NB4 (cell line): Measurements from ENCODE around the gene AQP7.
A peak's percentile ranks its signal among the peaks of the same experiment; 100 is the strongest.
"Not testable (repeated sequence)": the region's sequence is repeated elsewhere in the genome, so short reads cannot be mapped to it uniquely, and the experiment has no call there.

Experiments
- DNase-seq: peaks from one replicate; pipeline ENCODE4 v3.0.0; 2010; ENCODE audit warnings: low read depth
- H3K4me3 ChIP-seq: one replicate; pipeline ENCODE4 v1.5.1; 2011; ENCODE audit warnings: mild to moderate bottlenecking, low read depth, low read length, moderate library complexity
- MYC ChIP-seq: IDR thresholded peaks from 2 replicates; pipeline ENCODE4 v1.6.1; 2011; ENCODE audit warnings: low read depth, low read length
- POLR2A ChIP-seq: IDR thresholded peaks from 2 replicates; pipeline ENCODE4 v1.6.1; 2011; ENCODE audit warnings: mild to moderate bottlenecking; ENCODE audit not compliant: insufficient read length; ENCODE audit errors: extremely low read depth
- TF ChIP-seq, protein P1 (sequence below): IDR thresholded peaks from 2 replicates; pipeline ENCODE4 v1.6.1; 2011; ENCODE audit warnings: low read depth, low read length
- TF ChIP-seq, protein P2 (sequence below): IDR thresholded peaks from one replicate; pipeline ENCODE4 v1.5.1; 2012; ENCODE audit warnings: low read depth, low read length

AQP7 gene

DNA sequence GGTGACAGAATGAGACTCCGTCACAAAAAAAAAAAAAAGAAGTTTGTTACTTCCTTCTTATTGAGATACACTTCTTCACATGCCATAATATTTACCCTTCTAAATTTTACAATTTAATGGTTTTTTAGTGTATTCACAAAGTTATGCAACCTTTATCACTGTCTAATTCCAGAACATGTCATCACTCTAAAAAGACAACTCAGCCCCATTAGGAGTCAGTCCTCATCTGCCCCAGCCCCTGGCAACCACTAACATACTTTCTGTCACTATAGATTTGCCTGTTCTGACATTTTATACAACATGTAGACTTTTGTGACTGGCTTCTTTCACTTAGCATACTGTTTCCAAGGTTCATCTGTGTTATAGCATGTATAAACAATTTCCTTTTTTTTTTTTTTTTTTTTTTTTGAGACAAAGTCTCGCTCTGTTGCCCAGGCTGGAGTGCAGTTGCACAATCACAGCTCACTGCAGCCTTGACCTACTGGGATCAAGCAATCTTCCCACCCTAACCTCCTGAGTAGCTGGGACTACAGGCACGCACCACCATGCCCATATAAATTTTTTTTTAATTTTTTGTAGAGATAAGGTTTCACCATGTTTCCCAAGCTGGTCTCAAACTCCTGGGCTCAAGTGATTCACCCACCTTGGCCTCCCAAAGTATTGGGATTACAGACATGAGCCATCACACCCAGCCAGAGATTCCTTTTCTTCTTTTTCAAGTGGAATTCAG, 27.1 kb upstream of the AQP7 start:
- no peak for DNase-seq
- TF ChIP-seq POLR2A (no peak), MYC (no peak)
- TF ChIP-seq, protein P1, sequence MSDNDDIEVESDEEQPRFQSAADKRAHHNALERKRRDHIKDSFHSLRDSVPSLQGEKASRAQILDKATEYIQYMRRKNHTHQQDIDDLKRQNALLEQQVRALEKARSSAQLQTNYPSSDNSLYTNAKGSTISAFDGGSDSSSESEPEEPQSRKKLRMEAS = no peak
- TF ChIP-seq, protein P2, sequence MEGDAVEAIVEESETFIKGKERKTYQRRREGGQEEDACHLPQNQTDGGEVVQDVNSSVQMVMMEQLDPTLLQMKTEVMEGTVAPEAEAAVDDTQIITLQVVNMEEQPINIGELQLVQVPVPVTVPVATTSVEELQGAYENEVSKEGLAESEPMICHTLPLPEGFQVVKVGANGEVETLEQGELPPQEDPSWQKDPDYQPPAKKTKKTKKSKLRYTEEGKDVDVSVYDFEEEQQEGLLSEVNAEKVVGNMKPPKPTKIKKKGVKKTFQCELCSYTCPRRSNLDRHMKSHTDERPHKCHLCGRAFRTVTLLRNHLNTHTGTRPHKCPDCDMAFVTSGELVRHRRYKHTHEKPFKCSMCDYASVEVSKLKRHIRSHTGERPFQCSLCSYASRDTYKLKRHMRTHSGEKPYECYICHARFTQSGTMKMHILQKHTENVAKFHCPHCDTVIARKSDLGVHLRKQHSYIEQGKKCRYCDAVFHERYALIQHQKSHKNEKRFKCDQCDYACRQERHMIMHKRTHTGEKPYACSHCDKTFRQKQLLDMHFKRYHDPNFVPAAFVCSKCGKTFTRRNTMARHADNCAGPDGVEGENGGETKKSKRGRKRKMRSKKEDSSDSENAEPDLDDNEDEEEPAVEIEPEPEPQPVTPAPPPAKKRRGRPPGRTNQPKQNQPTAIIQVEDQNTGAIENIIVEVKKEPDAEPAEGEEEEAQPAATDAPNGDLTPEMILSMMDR = no peak
- H3K4me3 ChIP-seq = no peak overlapping the region

- no peak for DNase-seq
- TF ChIP-seq MYC (no peak), POLR2A (no peak)
- H3K4me3 ChIP-seq = no peak overlapping the region
Observed at GRCh38 chr9:33426843-33427293, 24.5 kb upstream of the AQP7 start.

DNA sequence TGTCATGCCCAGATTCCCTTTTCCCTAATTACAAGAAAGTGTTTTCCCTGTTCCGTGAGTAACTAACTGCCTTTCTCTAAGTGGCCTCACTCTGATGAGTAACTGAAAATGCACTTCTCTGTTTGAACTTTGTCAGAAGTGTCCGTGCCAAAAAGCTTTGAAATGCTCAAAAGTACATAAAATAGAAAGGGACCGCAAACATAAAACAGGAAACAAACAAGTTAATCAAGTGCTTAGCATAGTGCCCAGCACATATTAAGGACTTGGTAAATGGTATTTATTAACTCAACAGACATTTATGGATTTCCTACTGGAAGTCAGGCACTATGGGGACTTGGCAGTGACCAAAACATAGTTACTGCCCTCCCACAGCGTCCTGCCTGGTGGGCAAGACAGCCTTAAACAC, 22.8 kb upstream of the AQP7 start:
- no peak overlapping the region for H3K4me3 ChIP-seq
- DNase-seq = no peak
- TF ChIP-seq, protein P1 = no peak
- TF ChIP-seq POLR2A (no peak), MYC (no peak)
- TF ChIP-seq, protein P2 = no peak

DNA sequence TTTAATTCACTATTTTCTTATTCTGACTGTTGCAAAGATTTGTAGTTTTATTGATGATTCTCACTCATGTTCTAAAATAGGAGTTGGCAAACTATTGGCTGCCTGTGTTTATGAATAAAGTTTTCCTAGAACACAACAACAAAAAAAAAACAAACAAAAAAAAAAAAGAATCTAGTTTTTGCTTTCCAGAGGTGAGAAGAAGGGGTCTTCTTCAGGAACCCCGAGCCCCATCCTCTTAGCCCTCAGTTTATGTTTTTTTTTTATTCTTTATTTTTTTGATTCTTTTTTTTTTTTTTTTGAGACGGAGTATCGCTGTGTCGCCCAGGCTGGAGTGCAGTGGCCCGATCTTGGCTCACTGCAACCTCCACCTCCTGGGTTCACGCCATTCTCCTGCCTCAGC, 22.1 kb upstream of the AQP7 start:
- not testable (repeated sequence) for H3K4me3 ChIP-seq, DNase-seq

DNA sequence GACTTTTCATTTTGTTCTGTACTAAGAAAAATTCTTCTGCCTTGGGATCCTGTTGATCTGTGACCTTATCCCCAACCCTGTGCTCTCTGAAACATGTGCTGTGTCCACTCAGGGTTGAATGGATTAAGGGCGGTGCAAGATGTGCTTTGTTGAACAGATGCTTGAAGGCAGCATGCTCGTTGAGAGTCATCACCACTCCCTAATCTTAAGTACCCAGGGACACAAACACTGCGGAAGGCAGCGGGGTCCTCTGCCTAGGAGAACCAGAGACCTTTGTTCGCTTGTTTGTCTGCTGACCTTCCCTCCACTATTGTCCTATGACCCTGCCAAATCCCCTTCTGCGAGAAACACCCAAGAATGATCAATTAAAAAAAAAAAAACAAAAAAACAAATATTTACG, 21.7 kb upstream of the AQP7 start:
- DNase-seq = not testable (repeated sequence)

DNA sequence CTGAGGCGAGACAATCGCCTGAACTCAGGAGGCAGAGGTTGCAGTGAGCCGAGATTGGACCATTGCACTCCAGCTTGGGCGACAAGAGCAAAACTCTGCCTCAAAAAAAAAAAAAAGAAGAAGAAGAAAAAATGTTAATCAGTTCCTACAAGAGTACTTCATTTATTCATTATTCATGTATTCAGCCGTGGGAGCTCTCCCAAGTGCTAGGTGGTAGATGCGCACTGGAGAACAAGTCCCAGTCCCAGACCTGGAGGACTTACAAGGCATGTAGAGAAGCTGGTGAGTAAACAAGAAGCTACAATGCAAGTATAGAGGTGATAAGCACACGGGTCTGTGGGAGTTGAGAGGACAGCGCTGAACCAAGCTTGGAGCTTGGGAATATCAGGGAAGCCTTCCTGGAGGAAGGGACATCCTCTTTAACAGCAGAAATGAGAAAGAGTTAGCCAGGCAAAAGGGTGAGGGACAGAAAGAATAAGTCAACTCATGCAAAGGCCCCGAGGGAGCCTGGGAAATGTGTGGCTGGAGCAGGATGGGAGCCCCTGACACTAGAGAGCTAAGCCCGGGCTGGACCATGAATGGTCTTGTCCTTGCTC, 17.4 kb upstream of the AQP7 start:
- DNase-seq = peak; percentile 12
- TF ChIP-seq POLR2A (no peak), MYC (no peak)
- TF ChIP-seq, protein P2 = no peak
- TF ChIP-seq, protein P1 = no peak

More for the DNA sequence above, 21.7 kb upstream of the AQP7 start:
- not testable (repeated sequence) for H3K4me3 ChIP-seq

DNA sequence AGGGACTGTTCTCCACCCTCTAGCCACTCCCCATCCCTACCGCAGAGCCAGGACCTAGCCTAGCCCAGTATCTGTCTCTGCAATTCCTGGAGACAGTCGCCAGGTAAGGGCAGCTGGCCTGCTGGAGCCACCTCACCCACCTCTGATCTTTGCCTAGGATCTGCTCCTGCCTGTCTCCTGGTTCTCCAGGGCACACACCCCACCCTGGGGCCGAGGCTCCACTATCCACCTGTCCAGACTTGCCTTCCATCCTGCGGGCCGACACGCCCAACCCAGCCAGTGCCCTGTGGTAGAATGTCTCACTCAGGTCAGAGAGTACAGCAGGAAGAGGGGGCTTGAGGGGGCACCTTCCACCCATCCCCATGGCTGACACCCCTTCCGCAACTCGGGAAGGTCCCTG, 15.7 kb upstream of the AQP7 start:
- no peak for DNase-seq
- TF ChIP-seq, protein P2 = no peak
- TF ChIP-seq POLR2A = no peak
- TF ChIP-seq, protein P1 = no peak
- TF ChIP-seq MYC = no peak
- H3K4me3 ChIP-seq = no peak overlapping the region

More for the DNA sequence above, 17.4 kb upstream of the AQP7 start:
- H3K4me3 ChIP-seq = no peak overlapping the region
